K562 (cell line): Measurements from ENCODE around the gene TNFRSF13B. TPM values are rescaled to one million over a fixed set of nuclear protein-coding genes. Genes with fewer than 3 reads are reported as not detected.
A peak's percentile ranks its signal among the peaks of the same experiment; 100 is the strongest.

Experiments used
- ATAC-seq: fragments of 200-7000 bp; cut with Tn5 transposase; 3 replicates; pipeline ENCODE4 v1.9.1; 2020; ENCODE audit warnings: moderate library complexity
- BruUV-seq: library from RNA; stranded (reverse); fragments of 400-500 nt; replicated peaks from 2 replicates; lab custom pipeline; 2021; lab: Mats Ljungman, UMichigan
- CTCF ChIA-PET: fragments of 300-600 bp; formaldehyde crosslinking; extraction: SDS; loops from one replicate; lab custom pipeline; 2021; ENCODE audit warnings: low intra/inter-chr PET ratio; lab: Yijun Ruan, JAX
- POLR2A ChIA-PET: fragments of 300-600, 350-650 bp; sonication (Branson Sonifier 250); formaldehyde crosslinking; extraction: SDS; loops from one replicate; lab custom pipeline; 2021; ENCODE audit warnings: antibody characterized with exemption, inconsistent platforms; lab: Yijun Ruan, JAX
- DNase-seq, 4 experiments: peaks; one replicate each; pipeline versions ENCODE4 v3.0.0 to v3.0.0-alpha.2; 2011 to 2018; ENCODE audit warnings: low spot score in 3 of 4, mixed read lengths in 3 of 4; ENCODE audit errors: extremely low read depth in 1 of 4
- FAIRE-seq: peaks from 2 replicates; lab custom pipeline; 2011; peaks lifted over from hg19 to GRCh38; lab: Jason Lieb, UNC
- H2AFZ ChIP-seq: 2 replicates; pipeline ENCODE4 v1.6.0; 2011; ENCODE audit warnings: low read depth, low read length, control low read depth, inconsistent platforms
- H3K27ac ChIP-seq: fragments of 200-600 bp; 3 replicates; pipeline ENCODE4 v1.8.0; 2011; ENCODE audit warnings: low read depth, mild to moderate bottlenecking, control low read depth, inconsistent platforms, low read length, moderate library complexity, mixed read lengths; ENCODE audit errors: extremely low read depth
- H3K27me3 ChIP-seq, 2 experiments: fragments of 300-600 bp in 1 of 2; 2 replicates in 1 of 2; 3 replicates in 1 of 2; pipeline versions ENCODE4 v1.6.0 to v1.8.0; 2011; ENCODE audit warnings: inconsistent platforms in 2 of 2, low read length in 2 of 2, mild to moderate bottlenecking in 1 of 2, mixed read lengths in 1 of 2, moderate library complexity in 1 of 2; ENCODE audit not compliant: control insufficient read depth in 2 of 2, insufficient read depth in 2 of 2
- H3K36me3 ChIP-seq: fragments of 300-600 bp; 3 replicates; pipeline ENCODE4 v1.8.0; 2011; ENCODE audit warnings: mild to moderate bottlenecking, low read length, inconsistent platforms; ENCODE audit not compliant: control insufficient read depth, insufficient read depth
- H3K4me1 ChIP-seq, 2 experiments: fragments of 200-600 bp in 1 of 2; replicated peaks in 1 of 2; 2 replicates in 1 of 2; 3 replicates in 1 of 2; pipeline versions ENCODE4 v1.5.1 to v1.8.0; 2011; ENCODE audit warnings: inconsistent platforms in 2 of 2, low read length in 2 of 2, mild to moderate bottlenecking in 1 of 2, mixed read lengths in 1 of 2, moderate library complexity in 1 of 2; ENCODE audit not compliant: control insufficient read depth in 2 of 2, insufficient read depth in 2 of 2
- H3K4me2 ChIP-seq: 2 replicates; pipeline ENCODE4 v1.6.1; 2011; ENCODE audit warnings: low read length, control low read depth, inconsistent platforms, mixed read lengths; ENCODE audit not compliant: insufficient read depth
- H3K4me3 ChIP-seq: fragments of 200-600 bp; sonication (generic), shearing (Covaris generic); 2 replicates; pipeline ENCODE4 v1.5.1; 2016; ENCODE audit warnings: control low read depth, inconsistent platforms
- H3K79me2 ChIP-seq: fragments of 200-600 bp; 3 replicates; pipeline ENCODE4 v1.8.0; 2011; ENCODE audit warnings: low read length, inconsistent platforms; ENCODE audit not compliant: control insufficient read depth, insufficient read depth
- H3K9ac ChIP-seq, 2 experiments: 2 replicates each; pipeline versions ENCODE4 v1.6.0 to v1.6.1; 2011; ENCODE audit warnings: low read depth in 2 of 2, low read length in 2 of 2, control low read depth in 1 of 2, inconsistent platforms in 1 of 2, mild to moderate bottlenecking in 1 of 2, mixed read lengths in 1 of 2; ENCODE audit not compliant: insufficient read depth in 1 of 2
- H3K9me1 ChIP-seq: one replicate; pipeline ENCODE4 v1.6.0; 2011; ENCODE audit warnings: inconsistent platforms, mild to moderate bottlenecking, low read length, moderate library complexity; ENCODE audit not compliant: control insufficient read depth, insufficient read depth
- H3K9me3 ChIP-seq: replicated peaks from 2 replicates; pipeline ENCODE4 v1.5.1; 2011; ENCODE audit warnings: low read depth, low read length, inconsistent platforms; ENCODE audit not compliant: control insufficient read depth, insufficient read depth
- H4K20me1 ChIP-seq: replicated peaks from 2 replicates; pipeline ENCODE4 v1.6.1; 2011; ENCODE audit warnings: low read length, inconsistent platforms, mixed read lengths; ENCODE audit not compliant: control insufficient read depth, insufficient read depth
- CBX5 ChIP-seq: IDR thresholded peaks from 2 replicates; pipeline ENCODE4 v1.6.1; 2014; ENCODE audit warnings: low read depth, borderline replicate concordance
- CCAR2 ChIP-seq: fragments of 200-400 bp; formaldehyde crosslinking; IDR thresholded peaks from 2 replicates; pipeline ENCODE4 v1.6.1; 2017; ENCODE audit warnings: mild to moderate bottlenecking, low read depth, low read length
- SPI1 ChIP-seq: IDR thresholded peaks from 2 replicates; pipeline ENCODE4 v1.6.1; 2011; ENCODE audit warnings: low read depth, low read length, control low read depth, borderline replicate concordance
- ZFP1 ChIP-seq: fragments of 450-650 bp; formaldehyde crosslinking; IDR thresholded peaks from 2 replicates; pipeline ENCODE4 v1.4.0; 2020; ENCODE audit warnings: mild to moderate bottlenecking, mixed read lengths
- WGBS: fragments of 100-300 bp; shearing (Covaris generic); methylation state at CpG from one replicate; pipeline ENCODE4 v1.1.6; 2016; ENCODE audit warnings: low coverage, mixed read lengths; ENCODE audit not compliant: insufficient coverage; ENCODE audit errors: missing lambda C conversion rate; 5-methylcytosine and 5-hydroxymethylcytosine counted together
- in situ Hi-C: fragments of 300-500 bp; cut with MboI; formaldehyde crosslinking; loops from 4 replicates; pipeline ENCODE4 v1.15.0; 2018; ENCODE audit warnings: inconsistent platforms, mixed read lengths
- intact Hi-C: fragments of 100-400 bp; cut with micrococcal nuclease; formaldehyde crosslinking; loops from 2 replicates; pipeline ENCODE4 v1.14.2; 2022
- polyA plus RNA-seq, 8 experiments: library from polyadenylated mRNA; depleted of rRNA in 4 of 8; stranded (reverse) in 5 of 8; unstranded in 3 of 8; fragments of >200 nt; fragmentation: Nextera tagmentation in 2 of 8; fragmentation: Illumina TruSeq in 1 of 8; extraction: Ambion mirVana in 2 of 8; extraction: Trizol in 1 of 8; gene quantifications; 2 replicates each; pipeline versions ENCODE4 v1.2.1 to v1.2.3, GENCODE V29; 2011 to 2014; ENCODE audit warnings: inconsistent platforms in 1 of 8, missing spikeins in 1 of 8
- total RNA-seq, 7 experiments: library from RNA; depleted of rRNA in 6 of 7; stranded (reverse); fragments of >200 nt in 6 of 7; fragmentation: Illumina TruSeq in 2 of 7; extraction: Trizol in 2 of 7; gene quantifications; 2 replicates each; pipeline versions ENCODE4 v1.2.1 to v1.2.3, GENCODE V29; 2011 to 2021; ENCODE audit warnings: low replicate concordance in 1 of 7
- TF ChIP-seq, protein P1 (sequence below): fragments of 450-650 bp; formaldehyde crosslinking; conservative IDR thresholded peaks from 2 replicates; pipeline ENCODE4 v1.4.0; 2022; ENCODE audit warnings: mild to moderate bottlenecking, missing genetic modification characterization

TNFRSF13B gene
- total and polyA plus RNA-seq, 9 of the 15 experiments (the other 6 are each of a cell fraction or from before 2014, with no cell fraction given), result not detected

DNA sequence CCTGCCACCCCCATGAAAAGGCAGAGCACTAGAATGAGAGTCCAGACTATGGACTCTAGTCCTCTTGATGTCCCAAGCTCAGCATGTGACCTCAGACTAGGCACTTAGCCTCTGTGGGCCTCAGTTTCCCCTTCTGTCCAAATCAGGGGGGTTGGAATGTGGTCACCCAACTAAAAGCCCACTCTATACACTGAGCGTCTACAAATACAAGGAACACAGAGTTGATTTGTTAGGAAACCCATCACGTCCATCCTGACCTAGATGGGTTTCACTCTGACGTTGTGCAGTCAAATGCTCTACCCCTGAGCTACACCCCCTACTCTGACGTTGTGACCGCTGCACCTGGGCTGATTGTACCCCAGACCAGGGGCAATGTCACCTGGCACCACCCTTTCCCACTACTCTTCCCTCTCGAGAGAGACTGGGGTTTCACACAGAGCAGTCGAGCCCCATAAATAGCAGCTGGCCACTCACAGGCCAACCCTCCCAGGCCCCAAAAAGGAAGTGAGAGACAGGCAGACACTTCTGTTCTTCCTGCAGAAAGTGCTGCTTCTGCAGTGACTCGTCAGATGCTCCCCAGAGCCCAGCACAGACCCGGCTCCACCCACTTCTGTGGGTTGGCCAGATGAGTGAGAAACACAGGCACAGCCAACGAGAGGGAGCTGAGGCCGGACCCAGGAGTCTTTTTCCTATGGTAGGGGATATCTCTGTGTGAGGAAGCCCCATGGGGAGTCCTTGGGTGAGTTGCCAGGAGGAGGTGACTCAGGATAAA is 16.1 kb upstream of the TNFRSF13B start:
- no peaks in the 10 kb centered on the region for H3K9me3 ChIP-seq
- no peak overlapping the region for H2AFZ ChIP-seq
- H3K9ac ChIP-seq, result no peak overlapping the region
- no peaks in the 10 kb centered on the region for H3K79me2 ChIP-seq
- peaks cover 0 to 4% of the 10 kb centered on the region in 2 experiments; a peak in 3 of 5 replicates for H3K4me1 ChIP-seq
- POLR2A ChIA-PET, result no interaction called here
- H3K27ac ChIP-seq, result no peak overlapping the region
- no peaks in the 10 kb centered on the region for H3K36me3 ChIP-seq
- no peaks in the 10 kb centered on the region for H3K9me1 ChIP-seq
- intact Hi-C loops (no loop called here), in situ Hi-C loops (loop anchor here (25.0 kb wide), 1 partner anchor 649 kb away; no protein-coding TSS in a partner anchor)
- CTCF ChIA-PET, result no interaction called here
- TF ChIP-seq CCAR2 (no peak), ZFP1 (no peak), CBX5 (no peak), SPI1 (0 out of 2 replicates have a peak, but pooled peaks have one; percentile 22)
- TF ChIP-seq, protein P1, sequence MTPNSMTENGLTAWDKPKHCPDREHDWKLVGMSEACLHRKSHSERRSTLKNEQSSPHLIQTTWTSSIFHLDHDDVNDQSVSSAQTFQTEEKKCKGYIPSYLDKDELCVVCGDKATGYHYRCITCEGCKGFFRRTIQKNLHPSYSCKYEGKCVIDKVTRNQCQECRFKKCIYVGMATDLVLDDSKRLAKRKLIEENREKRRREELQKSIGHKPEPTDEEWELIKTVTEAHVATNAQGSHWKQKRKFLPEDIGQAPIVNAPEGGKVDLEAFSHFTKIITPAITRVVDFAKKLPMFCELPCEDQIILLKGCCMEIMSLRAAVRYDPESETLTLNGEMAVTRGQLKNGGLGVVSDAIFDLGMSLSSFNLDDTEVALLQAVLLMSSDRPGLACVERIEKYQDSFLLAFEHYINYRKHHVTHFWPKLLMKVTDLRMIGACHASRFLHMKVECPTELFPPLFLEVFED, result no peak
- BruUV-seq, result no TSS peak
- H4K20me1 ChIP-seq, result peaks cover 9% of the 10 kb centered on the region; the same call in 1 of the 2 replicates
- no peak for FAIRE-seq
- ATAC-seq, result peak; percentile 76
- DNase-seq, result peak; percentile 24 to 35 (median 31)
- H3K4me2 ChIP-seq, result no peak overlapping the region
- 0% methylated on average over 9 of the region's 11 CpGs for WGBS
- H3K4me3 ChIP-seq, result no peak overlapping the region
- peaks cover 2 to 28% of the 10 kb centered on the region in 2 experiments; a peak in 3 of 5 replicates for H3K27me3 ChIP-seq
